ENCODE data around the gene XRCC4. TPM values are rescaled to one million over a fixed set of nuclear protein-coding genes. Genes with fewer than 3 reads are reported as not detected.

The XRCC4 gene
- total and polyA plus RNA-seq, 2 of the 13 experiments (the other 11 are each of a cell fraction or from before 2014, with no cell fraction given): 2.8 to 12.6 TPM

DNA sequence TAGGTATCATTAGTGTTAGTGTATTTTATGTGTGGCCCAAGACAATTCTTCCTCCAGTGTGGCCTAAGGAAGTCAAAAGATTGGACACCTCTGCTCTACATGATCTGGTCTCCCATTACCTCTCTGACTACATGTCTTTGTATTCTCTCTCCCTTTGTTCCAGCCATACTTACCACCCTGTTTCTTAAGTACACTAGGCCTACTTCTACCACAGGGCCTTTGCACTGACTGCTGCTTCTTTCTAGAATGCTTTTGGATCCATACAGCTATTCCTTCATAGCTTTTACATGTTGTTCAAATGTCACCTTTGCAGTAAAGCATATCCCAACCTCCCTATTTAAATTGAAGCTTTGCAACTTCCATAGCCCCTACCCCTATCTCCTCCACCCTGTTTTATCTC lies 5.4 kb downstream of the XRCC4 start:
- TF ChIP-seq CHD2 (IDR thresholded peaks at IDR 0.05; ENCODE audit: low read depth, low read length) (no peak), FOXK2 (IDR thresholded peaks at IDR 0.05) (no peak), MEIS1 (CRISPR knock-in tag; IDR thresholded peaks at IDR 0.05; ENCODE audit: borderline replicate concordance) (no peak), EED (CRISPR knock-in tag; IDR thresholded peaks at IDR 0.05) (no peak), XBP1 (CRISPR knock-in tag; IDR thresholded peaks at IDR 0.05) (no peak), SAFB2 (CRISPR knock-in tag; IDR thresholded peaks at IDR 0.05; ENCODE audit: borderline replicate concordance, low read depth) (no peak), ZNF251 (CRISPR knock-in tag; IDR thresholded peaks at IDR 0.05) (no peak), ZNF350 (CRISPR knock-in tag; IDR thresholded peaks at IDR 0.05; ENCODE audit: borderline replicate concordance, low read depth) (no peak), MZF1 (CRISPR knock-in tag; IDR thresholded peaks at IDR 0.05; ENCODE audit: borderline replicate concordance) (no peak), MAFF (IDR thresholded peaks at IDR 0.05; ENCODE audit: low read depth, low read length) (no peak), SIX4 (CRISPR knock-in tag; IDR thresholded peaks at IDR 0.05) (no peak), BCL6 (CRISPR knock-in tag; IDR thresholded peaks at IDR 0.05) (no peak)
- TF ChIP-seq, protein P1, sequence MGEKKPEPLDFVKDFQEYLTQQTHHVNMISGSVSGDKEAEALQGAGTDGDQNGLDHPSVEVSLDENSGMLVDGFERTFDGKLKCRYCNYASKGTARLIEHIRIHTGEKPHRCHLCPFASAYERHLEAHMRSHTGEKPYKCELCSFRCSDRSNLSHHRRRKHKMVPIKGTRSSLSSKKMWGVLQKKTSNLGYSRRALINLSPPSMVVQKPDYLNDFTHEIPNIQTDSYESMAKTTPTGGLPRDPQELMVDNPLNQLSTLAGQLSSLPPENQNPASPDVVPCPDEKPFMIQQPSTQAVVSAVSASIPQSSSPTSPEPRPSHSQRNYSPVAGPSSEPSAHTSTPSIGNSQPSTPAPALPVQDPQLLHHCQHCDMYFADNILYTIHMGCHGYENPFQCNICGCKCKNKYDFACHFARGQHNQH (CRISPR knock-in tag; IDR thresholded peaks at IDR 0.05): no peak
- TF ChIP-seq, protein P2, sequence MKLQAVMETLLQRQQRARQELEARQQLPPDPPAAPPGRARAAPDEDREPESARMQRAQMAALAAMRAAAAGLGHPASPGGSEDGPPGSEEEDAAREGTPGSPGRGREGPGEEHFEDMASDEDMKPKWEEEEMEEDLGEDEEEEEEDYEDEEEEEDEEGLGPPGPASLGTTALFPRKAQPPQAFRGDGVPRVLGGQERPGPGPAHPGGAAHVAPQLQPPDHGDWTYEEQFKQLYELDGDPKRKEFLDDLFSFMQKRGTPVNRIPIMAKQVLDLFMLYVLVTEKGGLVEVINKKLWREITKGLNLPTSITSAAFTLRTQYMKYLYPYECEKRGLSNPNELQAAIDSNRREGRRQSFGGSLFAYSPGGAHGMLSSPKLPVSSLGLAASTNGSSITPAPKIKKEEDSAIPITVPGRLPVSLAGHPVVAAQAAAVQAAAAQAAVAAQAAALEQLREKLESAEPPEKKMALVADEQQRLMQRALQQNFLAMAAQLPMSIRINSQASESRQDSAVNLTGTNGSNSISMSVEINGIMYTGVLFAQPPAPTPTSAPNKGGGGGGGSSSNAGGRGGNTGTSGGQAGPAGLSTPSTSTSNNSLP (IDR thresholded peaks at IDR 0.05; ENCODE audit: low read depth, low read length): no peak
- TF ChIP-seq, protein P3, sequence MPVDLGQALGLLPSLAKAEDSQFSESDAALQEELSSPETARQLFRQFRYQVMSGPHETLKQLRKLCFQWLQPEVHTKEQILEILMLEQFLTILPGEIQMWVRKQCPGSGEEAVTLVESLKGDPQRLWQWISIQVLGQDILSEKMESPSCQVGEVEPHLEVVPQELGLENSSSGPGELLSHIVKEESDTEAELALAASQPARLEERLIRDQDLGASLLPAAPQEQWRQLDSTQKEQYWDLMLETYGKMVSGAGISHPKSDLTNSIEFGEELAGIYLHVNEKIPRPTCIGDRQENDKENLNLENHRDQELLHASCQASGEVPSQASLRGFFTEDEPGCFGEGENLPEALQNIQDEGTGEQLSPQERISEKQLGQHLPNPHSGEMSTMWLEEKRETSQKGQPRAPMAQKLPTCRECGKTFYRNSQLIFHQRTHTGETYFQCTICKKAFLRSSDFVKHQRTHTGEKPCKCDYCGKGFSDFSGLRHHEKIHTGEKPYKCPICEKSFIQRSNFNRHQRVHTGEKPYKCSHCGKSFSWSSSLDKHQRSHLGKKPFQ (CRISPR knock-in tag; IDR thresholded peaks at IDR 0.05; ENCODE audit: insufficient replicate concordance): no peak
- DNase-seq (ENCODE audit: low spot score): no peak
- no peak overlapping the region for H2AFZ ChIP-seq (ENCODE audit: low read length)
- H3K36me3 ChIP-seq (replicated peaks in 1 of 2; ENCODE audit: control insufficient read depth in 1 of 2, insufficient read depth in 2 of 2, low read length in 2 of 2): no peaks in the 10 kb centered on the region
- in situ Hi-C loops (cut with HindIII; ENCODE audit: extremely low pct_ligation_motif_present, low pct_unique_long_range_greater_than_20kb): loop anchor here (25.0 kb wide), 2 partner anchors 480 to 720 kb away; no protein-coding TSS in a partner anchor
- ATAC-seq: no peak
- H4K20me1 ChIP-seq (ENCODE audit: insufficient read depth, low read length): no peaks in the 10 kb centered on the region
- intact Hi-C loops (cut with micrococcal nuclease; ENCODE audit: unreplicated experiment): no loop called here
- no peaks in the 10 kb centered on the region; a peak in 1 of 5 replicates for H3K27me3 ChIP-seq (ENCODE audit: control insufficient read depth in 1 of 2, insufficient read depth in 2 of 2, low read length in 2 of 2)
- no TSS peak for BruUV-seq (replicated peaks)
- no peaks in the 10 kb centered on the region for H3K9me3 ChIP-seq (ENCODE audit: low read length)
- POLR2A ChIA-PET: no interaction called here
- no peak overlapping the region for H3K9ac ChIP-seq (ENCODE audit: insufficient read depth, low read depth, low read length)
- no peak overlapping the region for H3K27ac ChIP-seq (ENCODE audit: extremely low read length, insufficient read depth, low read length)
- no peak overlapping the region for H3K4me3 ChIP-seq (replicated peaks in 1 of 3; ENCODE audit: insufficient read depth in 1 of 3, low read depth in 2 of 3, low read length in 3 of 3)
- no peak overlapping the region for H3K4me2 ChIP-seq (ENCODE audit: low read depth, low read length)
- peaks cover 6% of the 10 kb centered on the region for H3K79me2 ChIP-seq (ENCODE audit: insufficient read depth, low read length)
- CTCF ChIA-PET (ENCODE audit: low intra/inter-chr PET ratio, low total read pairs): no interaction called here
- H3K4me1 ChIP-seq (ENCODE audit: insufficient read depth, low read length): peaks cover 29% of the 10 kb centered on the region
- FAIRE-seq: no peak
